Brain microvascular endothelial cell (primary cell): Measurements from ENCODE around the gene CCDC136.
A peak's percentile ranks its signal among the peaks of the same experiment; 100 is the strongest.

Experiments used
- DNase-seq: peaks from one replicate; pipeline ENCODE4 v3.0.0-alpha.2; 2020
- H3K27ac ChIP-seq: fragments of 250-450 bp; sonication (Bioruptor Pico); 2 replicates; pipeline ENCODE4 v1.5.1; 2020; ENCODE audit warnings: mild to moderate bottlenecking, moderate library complexity
- H3K27me3 ChIP-seq: fragments of 250-450 bp; sonication (Bioruptor Pico); replicated peaks from 2 replicates; pipeline ENCODE4 v1.5.1; 2020; ENCODE audit warnings: mild to moderate bottlenecking
- H3K36me3 ChIP-seq: fragments of 250-450 bp; sonication (Bioruptor Pico); replicated peaks from 2 replicates; pipeline ENCODE4 v1.5.1; 2020; ENCODE audit warnings: mild to moderate bottlenecking
- H3K4me3 ChIP-seq: 2 replicates; pipeline ENCODE4 v1.5.1; 2011; ENCODE audit warnings: low read depth, mild to moderate bottlenecking, control low read depth, low read length, moderate library complexity
- in situ Hi-C: cut with HindIII; loops from 2 replicates; pipeline ENCODE4 v1.10.0; 2017; ENCODE audit warnings: low sequenced_read_pairs, low pct_ligation_motif_present
- TF ChIP-seq, protein P1 (sequence below): IDR thresholded peaks from 2 replicates; pipeline ENCODE4 v1.5.1; 2011; ENCODE audit warnings: low read depth, mild to moderate bottlenecking, moderate library complexity, low read length, control low read depth, inconsistent platforms; ENCODE audit errors: missing control alignments

Gene CCDC136

DNA sequence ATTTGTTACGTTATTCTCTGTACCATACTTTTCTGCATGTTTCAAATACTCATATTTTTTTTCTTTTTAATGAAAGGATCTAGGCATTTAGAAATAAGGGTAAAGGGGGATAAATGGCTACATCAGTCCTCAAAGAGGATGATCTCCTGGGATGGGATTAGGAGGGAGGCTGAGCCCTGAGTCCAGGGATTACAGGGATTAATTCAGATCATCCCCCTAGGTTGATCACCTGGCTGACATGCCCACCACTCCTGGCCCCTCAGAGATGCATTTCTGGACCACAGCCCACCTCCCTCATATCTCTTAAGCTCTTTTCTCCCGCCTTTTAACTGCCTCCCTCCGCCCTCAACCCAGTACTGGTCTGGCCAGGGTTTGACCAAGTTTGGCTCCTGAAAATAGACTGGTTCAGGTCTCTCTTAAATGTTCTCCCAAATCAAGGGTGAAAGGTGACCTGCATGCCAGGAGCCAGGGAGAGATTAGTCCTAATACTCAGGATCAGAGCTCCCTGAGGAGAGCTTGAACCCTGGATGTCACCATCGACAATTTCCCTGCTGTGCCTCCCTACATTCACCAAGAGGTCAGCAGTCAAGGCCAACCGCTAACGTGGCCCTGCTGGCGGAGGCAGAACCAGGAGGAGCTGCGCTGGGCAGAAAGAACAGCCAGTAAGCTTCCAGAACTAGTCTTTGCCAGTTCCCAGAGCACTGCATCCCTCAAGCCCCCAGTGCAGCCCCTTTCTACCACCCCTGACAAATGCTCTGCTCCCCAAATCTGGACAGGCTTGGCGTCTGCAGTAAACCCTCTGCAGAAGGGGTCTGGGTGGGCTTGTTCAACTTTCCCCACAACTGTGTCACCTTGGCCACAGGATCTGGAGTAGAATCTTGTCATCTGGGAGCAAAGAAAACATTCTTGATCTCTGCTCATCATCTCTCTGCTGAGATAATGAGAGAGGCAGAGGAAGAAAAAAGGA is 3.0 kb upstream of the CCDC136 start:
- Histone ChIP-seq H3K27ac (no peak overlapping the region), H3K36me3 (no peaks in the 10 kb centered on the region), H3K4me3 (no peak overlapping the region), H3K27me3 (peaks cover 2% of the 10 kb centered on the region)
- TF ChIP-seq, protein P1, sequence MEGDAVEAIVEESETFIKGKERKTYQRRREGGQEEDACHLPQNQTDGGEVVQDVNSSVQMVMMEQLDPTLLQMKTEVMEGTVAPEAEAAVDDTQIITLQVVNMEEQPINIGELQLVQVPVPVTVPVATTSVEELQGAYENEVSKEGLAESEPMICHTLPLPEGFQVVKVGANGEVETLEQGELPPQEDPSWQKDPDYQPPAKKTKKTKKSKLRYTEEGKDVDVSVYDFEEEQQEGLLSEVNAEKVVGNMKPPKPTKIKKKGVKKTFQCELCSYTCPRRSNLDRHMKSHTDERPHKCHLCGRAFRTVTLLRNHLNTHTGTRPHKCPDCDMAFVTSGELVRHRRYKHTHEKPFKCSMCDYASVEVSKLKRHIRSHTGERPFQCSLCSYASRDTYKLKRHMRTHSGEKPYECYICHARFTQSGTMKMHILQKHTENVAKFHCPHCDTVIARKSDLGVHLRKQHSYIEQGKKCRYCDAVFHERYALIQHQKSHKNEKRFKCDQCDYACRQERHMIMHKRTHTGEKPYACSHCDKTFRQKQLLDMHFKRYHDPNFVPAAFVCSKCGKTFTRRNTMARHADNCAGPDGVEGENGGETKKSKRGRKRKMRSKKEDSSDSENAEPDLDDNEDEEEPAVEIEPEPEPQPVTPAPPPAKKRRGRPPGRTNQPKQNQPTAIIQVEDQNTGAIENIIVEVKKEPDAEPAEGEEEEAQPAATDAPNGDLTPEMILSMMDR = no peak
- in situ Hi-C loops = no loop called here
- DNase-seq = no peak

DNA sequence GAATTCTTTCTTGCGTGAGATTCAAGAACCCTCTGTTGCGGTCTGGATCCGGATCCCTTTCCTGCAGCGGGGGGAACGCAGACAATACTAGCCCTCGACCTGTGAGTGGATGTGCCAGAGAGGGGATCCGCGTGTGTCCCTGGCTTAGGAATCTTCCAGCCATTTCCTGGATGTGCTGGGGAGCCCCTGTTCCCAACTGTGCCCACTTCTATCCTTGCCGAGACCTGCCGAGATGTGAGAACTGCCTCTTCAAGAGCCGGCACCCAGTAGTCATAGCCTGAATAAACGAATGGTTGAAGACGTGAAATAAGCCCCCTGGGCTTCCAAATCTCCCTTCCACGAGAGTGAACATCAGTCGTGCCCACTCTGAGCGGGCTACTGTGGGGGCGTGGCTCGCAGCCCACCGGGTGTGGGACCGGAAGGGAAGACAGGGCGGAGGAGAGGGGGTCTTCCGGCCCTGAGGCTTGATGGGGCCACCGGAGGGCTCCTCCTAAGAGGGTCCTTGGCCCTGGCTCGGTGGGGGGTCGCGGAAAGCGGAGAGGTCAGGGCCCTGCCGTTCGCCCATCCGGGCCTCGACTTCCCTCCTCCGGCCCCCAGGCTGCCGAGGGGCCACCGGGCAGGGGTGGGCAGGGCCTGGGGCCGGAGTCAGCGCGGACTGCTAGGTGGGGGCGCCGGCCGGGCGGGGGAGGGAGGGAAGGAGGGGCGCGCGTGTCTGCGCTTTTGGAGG is 1.3 kb upstream of the CCDC136 start:
- Histone ChIP-seq H3K27ac (no peak overlapping the region), H3K36me3 (no peaks in the 10 kb centered on the region), H3K27me3 (peaks cover 2% of the 10 kb centered on the region), H3K4me3 (peak overlapping the region; percentile 72)
- in situ Hi-C loops = no loop called here
- TF ChIP-seq, protein P1 = no peak
- DNase-seq = no peak

GRCh38 chr7:128791972-128792327 is 182 bp downstream of the CCDC136 start:
- TF ChIP-seq, protein P1 = no peak
- in situ Hi-C loops = no loop called here
- H3K36me3 ChIP-seq = no peaks in the 10 kb centered on the region
- no peak overlapping the region for H3K27ac ChIP-seq
- peaks cover 2% of the 10 kb centered on the region for H3K27me3 ChIP-seq
- H3K4me3 ChIP-seq = peak overlapping the region; percentile 72
- no peak for DNase-seq

- TF ChIP-seq, protein P1 = no peak
- H3K4me3 ChIP-seq = no peak overlapping the region
- H3K36me3 ChIP-seq = no peaks in the 10 kb centered on the region
- peaks cover 2% of the 10 kb centered on the region for H3K27me3 ChIP-seq
- DNase-seq = no peak
- in situ Hi-C loops = no loop called here
- H3K27ac ChIP-seq = no peak overlapping the region
These were observed 858 bp downstream of the CCDC136 start for GRCh38 chr7:128792471-128793180.

GRCh38 chr7:128793181-128793547 is 1.4 kb downstream of the CCDC136 start:
- Histone ChIP-seq H3K27me3 (peaks cover 2% of the 10 kb centered on the region), H3K36me3 (no peaks in the 10 kb centered on the region), H3K4me3 (no peak overlapping the region), H3K27ac (no peak overlapping the region)
- TF ChIP-seq, protein P1 = no peak
- in situ Hi-C loops = no loop called here
- no peak for DNase-seq
